ENCODE results near the gene NYNRIN. TPM values are rescaled to one million over a fixed set of nuclear protein-coding genes. Genes with fewer than 3 reads are reported as not detected.

NYNRIN gene
- total and polyA plus RNA-seq, 2 experiments from 2014 or later, result 3.1 to 20.0 TPM

GRCh38 chr14:24390701-24391468 lies 7.9 kb upstream of the NYNRIN start (continued):
- TF ChIP-seq ZNF462 (CRISPR knock-in tag; IDR thresholded peaks at IDR 0.05), result no peak
- no peak for TF ChIP-seq NANOG (IDR thresholded peaks at IDR 0.05; ENCODE audit: borderline replicate concordance)
- TF ChIP-seq STAT1 (IDR thresholded peaks at IDR 0.05; ENCODE audit: unreplicated experiment), result no peak
- no peak for TF ChIP-seq ZNF331 (CRISPR knock-in tag; IDR thresholded peaks at IDR 0.05; ENCODE audit: low read depth)
- TF ChIP-seq ZNF114 (CRISPR knock-in tag; IDR thresholded peaks at IDR 0.05), result no peak

- no peak overlapping the region for H3K4me3 ChIP-seq
- ATAC-seq, result peak; percentile 74
- 0 out of 2 replicates have a peak, but pooled peaks cover 4% of the 10 kb centered on the region for H3F3A ChIP-seq (replicated peaks; ENCODE audit: low read depth)
- DNase-seq (ENCODE audit: low spot score), result peak; percentile 45
- H3K9me2 ChIP-seq (ENCODE audit: insufficient read depth), result no peaks in the 10 kb centered on the region
- H4K20me1 ChIP-seq (replicated peaks; ENCODE audit: insufficient read depth), result no peaks in the 10 kb centered on the region; the same call in 1 of the 2 replicates
- peaks cover 7% of the 10 kb centered on the region; the same call in 1 of the 2 replicates for H3K27me3 ChIP-seq (ENCODE audit: insufficient read depth)
- peak overlapping the region; percentile 65 for H3K4me2 ChIP-seq
- Mint-ChIP-seq H3K27ac (no peak overlapping the region), H3K36me3 (ENCODE audit: low read depth) (no peaks in the 10 kb centered on the region), H3K4me1 (peaks cover 31% of the 10 kb centered on the region), H3K4me3 (no peak overlapping the region; the same call in 2 of the 3 replicates), H3K9me3 (no peaks in the 10 kb centered on the region), H3K27me3 (ENCODE audit: insufficient read depth, low read depth, poor library complexity) (peaks cover 7% of the 10 kb centered on the region)
- no peaks in the 10 kb centered on the region for H3K36me3 ChIP-seq (ENCODE audit: insufficient read depth)
- no peak overlapping the region for H3K27ac ChIP-seq (ENCODE audit: low read depth)
- H3K79me2 ChIP-seq (replicated peaks; ENCODE audit: insufficient read depth), result no peaks in the 10 kb centered on the region
- H3K4me1 ChIP-seq (ENCODE audit: insufficient read depth), result peaks cover 16% of the 10 kb centered on the region; the same call in 1 of the 2 replicates
- 0 out of 2 replicates have a peak overlapping the region, but pooled peaks have one; percentile 19 for H2AFZ ChIP-seq
- peak; percentile 36 to 38 for TF ChIP-seq CTCF (conservative IDR thresholded peaks at IDR 0.05; ENCODE audit: low read depth in 2 of 2)
Observed at GRCh38 chr14:24392325-24393091, 6.3 kb upstream of the NYNRIN start.

Measured in GM23338 (cell line).